ENCODE data around the gene RPS8.

DNA sequence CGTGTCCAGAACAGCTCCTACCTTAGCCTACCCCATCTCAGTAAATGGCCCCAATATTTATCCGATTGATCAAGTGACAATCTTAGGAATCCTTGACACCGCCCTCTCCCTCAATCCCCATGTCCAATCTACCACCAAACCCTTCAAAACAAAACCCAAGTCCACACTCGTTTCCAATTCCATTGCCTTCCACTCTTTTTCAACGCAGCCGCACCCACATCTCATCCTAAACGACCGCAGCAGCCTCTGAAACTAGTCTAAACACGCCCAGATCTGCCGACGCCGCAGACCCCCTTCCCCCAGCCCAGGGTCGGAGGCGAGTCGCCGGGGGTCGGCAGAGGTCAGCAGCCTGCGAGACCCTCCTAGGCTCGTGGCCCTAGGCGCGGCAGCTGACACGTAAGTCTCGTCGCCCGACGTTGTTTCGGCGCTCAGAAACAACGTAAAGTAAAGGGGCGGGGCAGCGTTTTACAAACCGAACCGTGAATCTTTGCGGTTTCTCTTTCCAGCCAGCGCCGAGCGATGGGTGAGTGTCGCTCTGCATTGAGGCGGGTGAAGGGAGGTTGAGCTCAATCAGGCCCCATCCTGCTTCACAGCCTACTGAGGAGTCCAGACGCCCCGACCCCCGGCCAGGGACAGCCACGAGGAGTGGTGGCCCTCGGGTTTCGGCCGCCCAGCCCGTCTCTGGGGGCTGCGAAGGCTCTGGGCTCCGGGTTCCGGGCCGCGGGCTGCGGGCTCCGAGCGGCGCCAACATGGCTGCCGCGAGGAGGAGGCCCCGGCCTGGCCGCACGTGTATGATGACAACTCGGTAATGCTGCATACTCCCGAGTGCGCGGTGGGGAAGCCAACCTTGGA lies at the start of gene RPS8:
- TF ChIP-seq, protein P1, sequence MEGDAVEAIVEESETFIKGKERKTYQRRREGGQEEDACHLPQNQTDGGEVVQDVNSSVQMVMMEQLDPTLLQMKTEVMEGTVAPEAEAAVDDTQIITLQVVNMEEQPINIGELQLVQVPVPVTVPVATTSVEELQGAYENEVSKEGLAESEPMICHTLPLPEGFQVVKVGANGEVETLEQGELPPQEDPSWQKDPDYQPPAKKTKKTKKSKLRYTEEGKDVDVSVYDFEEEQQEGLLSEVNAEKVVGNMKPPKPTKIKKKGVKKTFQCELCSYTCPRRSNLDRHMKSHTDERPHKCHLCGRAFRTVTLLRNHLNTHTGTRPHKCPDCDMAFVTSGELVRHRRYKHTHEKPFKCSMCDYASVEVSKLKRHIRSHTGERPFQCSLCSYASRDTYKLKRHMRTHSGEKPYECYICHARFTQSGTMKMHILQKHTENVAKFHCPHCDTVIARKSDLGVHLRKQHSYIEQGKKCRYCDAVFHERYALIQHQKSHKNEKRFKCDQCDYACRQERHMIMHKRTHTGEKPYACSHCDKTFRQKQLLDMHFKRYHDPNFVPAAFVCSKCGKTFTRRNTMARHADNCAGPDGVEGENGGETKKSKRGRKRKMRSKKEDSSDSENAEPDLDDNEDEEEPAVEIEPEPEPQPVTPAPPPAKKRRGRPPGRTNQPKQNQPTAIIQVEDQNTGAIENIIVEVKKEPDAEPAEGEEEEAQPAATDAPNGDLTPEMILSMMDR (IDR thresholded peaks at IDR 0.05) = peak in 1 of 4 experiments; percentile 10
- TF ChIP-seq POLR2AphosphoS5 (IDR thresholded peaks at IDR 0.05) (peak; percentile 99), POLR2A (IDR thresholded peaks at IDR 0.05) (peak; percentile 92), EP300 (IDR thresholded peaks at IDR 0.05) (no peak)
